Peyer's patch (tissue), 4 donors: ENCODE results near the gene KRTAP25-1.

ENCODE experiments used
- POLR2A ChIP-seq, 2 donors: fragments of 450-650 bp; IDR thresholded peaks; one replicate each; pipeline ENCODE4 v1.5.1; 2017; ENCODE audit warnings: antibody characterized with exemption in 2 of 2, mild to moderate bottlenecking in 2 of 2, moderate library complexity in 2 of 2
- TF ChIP-seq, protein P1 (sequence below), 6 experiments: fragments of 450-650 bp in 4 of 6; fragments of 200-600 bp in 2 of 6; sonication (generic) in 1 of 6; IDR thresholded peaks; one replicate each; pipeline ENCODE4 v1.5.1; 2017 to 2019; ENCODE audit warnings: antibody characterized with exemption in 6 of 6, mild to moderate bottlenecking in 3 of 6, moderate library complexity in 1 of 6

DNA sequence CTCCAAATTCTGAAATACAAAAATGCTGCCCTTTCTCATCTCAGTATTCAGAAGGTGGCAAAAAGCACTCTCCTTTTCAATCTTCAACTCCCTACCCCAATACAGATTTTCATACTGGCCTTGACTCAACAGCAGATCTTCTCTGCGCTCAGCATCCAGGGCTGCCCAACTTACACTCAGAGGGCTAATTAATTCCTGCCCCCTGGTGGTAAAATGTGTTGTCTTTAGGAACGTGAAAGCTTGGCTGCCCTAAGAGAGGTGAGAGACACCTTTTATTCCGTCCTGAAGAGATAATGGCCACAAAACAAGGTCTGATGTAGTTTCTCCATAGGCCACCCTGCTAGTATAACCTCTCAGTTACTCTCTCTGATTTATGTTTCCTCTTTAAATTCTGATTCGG, 31.5 kb downstream of the KRTAP25-1 start:
- TF ChIP-seq, protein P1, sequence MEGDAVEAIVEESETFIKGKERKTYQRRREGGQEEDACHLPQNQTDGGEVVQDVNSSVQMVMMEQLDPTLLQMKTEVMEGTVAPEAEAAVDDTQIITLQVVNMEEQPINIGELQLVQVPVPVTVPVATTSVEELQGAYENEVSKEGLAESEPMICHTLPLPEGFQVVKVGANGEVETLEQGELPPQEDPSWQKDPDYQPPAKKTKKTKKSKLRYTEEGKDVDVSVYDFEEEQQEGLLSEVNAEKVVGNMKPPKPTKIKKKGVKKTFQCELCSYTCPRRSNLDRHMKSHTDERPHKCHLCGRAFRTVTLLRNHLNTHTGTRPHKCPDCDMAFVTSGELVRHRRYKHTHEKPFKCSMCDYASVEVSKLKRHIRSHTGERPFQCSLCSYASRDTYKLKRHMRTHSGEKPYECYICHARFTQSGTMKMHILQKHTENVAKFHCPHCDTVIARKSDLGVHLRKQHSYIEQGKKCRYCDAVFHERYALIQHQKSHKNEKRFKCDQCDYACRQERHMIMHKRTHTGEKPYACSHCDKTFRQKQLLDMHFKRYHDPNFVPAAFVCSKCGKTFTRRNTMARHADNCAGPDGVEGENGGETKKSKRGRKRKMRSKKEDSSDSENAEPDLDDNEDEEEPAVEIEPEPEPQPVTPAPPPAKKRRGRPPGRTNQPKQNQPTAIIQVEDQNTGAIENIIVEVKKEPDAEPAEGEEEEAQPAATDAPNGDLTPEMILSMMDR (IDR thresholded peaks at IDR 0.05): peak in 3 of 6 experiments; percentile 51 to 54 (median 54)
- no peak for TF ChIP-seq POLR2A (IDR thresholded peaks at IDR 0.05)
